Stimulated activated CD8-positive, alpha-beta memory T cell treated with anti-CD3 and anti-CD28 coated beads, Interleukin-12 subunit alpha, Interleukin-12 subunit beta, amount 100 ng/mL, for 4 hours (primary cell): Measurements from ENCODE around the gene DNAAF3.
"Not testable (repeated sequence)": the region's sequence is repeated elsewhere in the genome, so short reads cannot be mapped to it uniquely, and the experiment has no call there.

Source experiments
- DNase-seq: peaks from one replicate; pipeline ENCODE4 v3.0.0-alpha.2; 2020; ENCODE audit warnings: low read depth

The DNAAF3 gene

DNA sequence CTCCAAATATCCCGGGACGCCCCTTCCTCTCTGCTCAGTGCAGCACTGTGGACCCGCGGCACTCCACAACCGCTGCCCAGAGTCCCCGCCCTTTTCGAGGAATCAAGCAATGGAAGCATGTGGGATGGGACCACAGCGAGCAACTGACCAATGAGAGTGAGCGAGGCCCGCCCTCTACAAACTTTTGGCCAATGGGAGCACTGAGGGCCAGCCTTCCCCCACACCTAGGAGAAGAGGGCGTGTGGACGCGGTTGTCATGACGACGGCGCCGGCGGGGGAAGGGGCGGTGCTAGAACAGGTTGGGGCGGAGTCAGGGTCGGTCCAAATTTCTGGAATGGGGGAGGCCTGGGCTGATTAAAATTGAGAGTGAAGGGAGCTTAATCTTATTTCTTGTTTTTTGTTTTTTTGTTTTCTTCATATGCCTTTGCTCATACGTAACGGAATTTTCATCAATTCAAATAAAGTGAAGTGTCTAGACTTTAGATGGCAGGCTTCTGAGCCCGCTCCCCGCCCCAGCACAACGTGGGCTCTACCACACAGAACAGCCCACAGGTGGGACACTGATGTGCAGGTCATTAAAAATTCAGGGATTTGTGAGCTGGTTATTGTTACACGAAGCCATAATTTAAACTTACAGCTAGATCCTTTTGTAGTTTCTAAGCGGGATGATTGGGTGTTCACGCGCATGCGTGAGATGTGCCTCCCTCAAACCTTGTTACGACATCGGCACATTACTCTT, at the start of gene DNAAF3:
Gene DNAAF3, minus strand, starts transcription at position 84 of the 739 bp plus-strand sequence. CDS start 200 bp downstream, outside the sequence.
- DNase-seq = no peak

DNA sequence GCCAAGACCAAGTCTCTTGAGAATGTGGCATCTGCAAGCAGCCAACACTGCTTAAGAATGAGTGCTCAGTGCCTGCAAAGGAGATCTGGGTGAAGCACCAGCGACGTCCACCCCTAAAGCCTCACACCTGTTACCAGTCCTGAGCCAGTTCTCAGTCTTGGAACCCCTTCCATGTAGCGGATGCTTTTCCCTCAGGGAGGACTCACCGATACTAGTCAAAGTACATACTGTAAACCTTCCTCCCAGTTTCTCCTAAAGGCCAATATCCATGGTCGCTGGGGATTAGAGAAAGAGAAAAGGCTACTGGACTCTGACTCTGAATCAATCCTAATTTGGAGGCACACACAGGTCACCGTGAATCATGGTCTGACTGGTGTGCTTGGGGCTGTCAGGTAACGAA, 47.1 kb upstream of the DNAAF3 start:
- no peak for DNase-seq

DNA sequence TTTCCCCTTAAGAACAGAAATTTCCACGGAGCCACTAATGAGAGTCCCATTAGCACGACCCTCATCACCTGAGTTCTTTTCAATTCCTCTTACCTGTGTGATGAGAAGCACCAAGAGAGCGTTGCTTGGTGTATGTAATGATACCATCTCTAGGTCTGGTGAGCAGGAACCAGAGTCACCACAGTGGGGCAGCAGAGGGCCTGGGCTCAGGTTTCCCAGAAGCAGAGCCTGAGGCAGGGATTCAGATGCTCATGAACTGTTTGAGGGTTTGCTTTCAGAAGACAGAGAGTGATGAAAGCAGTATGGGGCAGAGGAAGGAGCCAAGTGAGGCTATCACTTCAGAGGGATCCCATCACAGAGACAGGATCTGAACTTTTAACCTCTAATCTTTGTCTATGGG, 46.0 kb upstream of the DNAAF3 start:
- DNase-seq = no peak

DNA sequence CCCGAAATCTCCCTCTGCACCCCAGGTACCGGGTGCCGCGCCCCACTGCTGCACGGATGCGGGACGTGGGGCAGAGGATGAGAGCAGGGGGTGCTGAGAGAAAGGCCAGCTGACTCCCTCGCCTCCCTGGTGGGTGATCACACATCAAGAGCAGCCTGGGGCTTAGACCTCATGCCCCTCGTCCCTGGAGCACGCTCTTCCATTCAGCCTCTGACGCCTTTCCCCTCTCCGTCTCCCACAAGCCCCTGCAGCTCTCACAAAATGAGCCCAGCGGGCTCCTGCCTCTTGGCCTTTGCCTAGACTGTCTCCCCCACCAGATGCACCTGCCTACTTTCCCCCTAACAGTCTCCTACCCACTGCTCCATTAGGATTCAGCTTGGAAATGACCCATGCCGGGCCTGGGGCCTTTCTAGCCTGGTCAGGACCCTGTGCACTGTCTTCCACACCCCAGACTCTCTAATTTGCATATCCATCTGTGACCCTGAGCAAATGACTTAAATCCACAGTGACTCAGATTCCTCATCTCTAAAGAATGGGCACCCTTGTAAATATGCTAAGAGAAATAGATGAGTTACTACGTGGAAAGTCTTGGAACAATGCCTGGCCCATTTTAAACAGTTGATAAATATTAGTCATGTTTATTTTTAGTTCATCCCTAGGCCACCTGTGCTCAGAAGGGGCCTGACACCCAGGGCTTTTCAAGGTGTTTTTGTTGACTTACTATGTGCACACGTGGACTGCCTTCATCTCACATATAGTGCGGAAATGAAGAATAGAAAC, 43.5 kb upstream of the DNAAF3 start:
- no peak for DNase-seq

DNA sequence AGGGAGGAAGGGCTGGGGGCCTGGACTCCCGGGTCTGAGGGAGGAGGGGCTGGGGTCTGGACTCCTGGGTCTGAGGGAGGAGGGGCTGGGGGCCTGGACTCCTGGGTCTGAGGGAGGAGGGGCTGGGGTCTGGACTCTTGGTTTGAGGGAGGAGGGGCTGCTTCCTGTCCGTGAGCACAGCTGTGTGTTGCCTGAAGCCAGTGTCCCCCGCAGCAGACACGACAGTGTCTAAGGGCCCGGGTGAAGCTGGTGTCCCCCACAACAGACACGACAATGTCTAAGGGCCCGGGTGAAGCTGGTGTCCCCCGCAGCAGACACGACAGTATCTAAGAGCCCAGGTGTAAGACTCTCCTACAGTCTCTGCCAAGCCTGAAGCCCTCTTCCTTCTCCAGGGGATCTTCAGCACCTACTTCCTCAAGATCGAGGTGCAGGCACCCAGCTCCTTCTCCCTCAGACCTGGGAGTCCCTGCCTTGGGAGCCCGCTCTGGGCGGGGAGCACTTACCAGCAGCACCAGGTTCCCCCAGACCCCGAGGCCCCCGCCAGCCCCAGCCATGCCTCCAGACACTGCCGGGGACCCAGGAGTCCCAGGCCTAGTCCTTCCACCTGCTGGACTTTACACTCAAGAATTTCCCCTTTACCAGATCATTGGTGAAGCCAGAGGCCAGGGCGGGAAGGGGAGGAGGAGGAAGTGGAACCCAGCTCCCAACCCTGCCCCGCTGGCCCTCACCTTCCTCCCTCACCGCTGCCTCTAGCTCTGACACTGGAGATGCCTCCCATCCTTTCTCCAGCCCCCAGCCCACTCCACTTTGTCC, 42.7 kb upstream of the DNAAF3 start, which contains the start of gene PTPRH:
Gene PTPRH, minus strand, starts transcription at position 622 of the 813 bp plus-strand sequence. Its CDS starts 68 bp downstream, at position 554.
- DNase-seq = no peak

DNA sequence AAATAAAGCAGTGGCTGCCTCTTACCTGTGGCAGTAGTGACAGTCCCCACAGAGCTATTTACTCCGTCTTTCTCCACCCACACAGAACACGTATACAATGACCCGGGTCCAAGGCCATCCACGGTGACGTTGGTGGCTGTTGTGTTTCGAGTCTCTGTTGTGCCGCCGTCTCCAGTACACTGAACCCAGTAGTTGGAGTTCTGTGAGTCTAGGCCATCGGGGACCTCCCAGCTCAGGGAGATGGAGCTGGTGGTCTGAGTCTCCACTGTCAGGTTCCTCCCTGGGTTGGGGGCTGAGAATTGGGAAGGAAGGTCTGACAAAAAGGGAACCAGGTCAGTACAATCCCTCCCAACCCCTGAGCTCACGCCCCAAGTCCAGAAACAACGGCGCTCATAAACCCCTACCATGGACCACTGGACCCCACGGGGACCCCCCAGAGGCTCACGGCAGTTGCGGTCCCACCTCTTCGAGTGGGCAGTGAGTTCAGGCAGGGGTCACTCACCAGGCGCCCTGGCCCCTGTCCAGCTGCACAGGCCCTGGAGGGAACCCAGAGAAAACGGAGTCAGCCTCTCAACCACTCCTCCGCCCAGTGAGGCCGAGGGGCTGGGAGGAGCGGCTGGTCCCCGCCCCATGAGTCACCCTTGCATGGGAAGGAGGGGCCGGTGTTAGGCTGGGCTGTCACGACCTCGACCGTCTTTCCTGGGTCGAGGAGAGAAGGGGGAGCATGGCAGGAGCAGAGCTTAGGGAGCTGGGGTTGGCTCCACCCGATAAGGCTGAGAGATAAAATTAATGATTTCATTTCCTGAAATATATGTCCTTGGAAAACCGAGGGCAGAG, 40.5 kb upstream of the DNAAF3 start:
- peak; percentile 19 for DNase-seq

DNA sequence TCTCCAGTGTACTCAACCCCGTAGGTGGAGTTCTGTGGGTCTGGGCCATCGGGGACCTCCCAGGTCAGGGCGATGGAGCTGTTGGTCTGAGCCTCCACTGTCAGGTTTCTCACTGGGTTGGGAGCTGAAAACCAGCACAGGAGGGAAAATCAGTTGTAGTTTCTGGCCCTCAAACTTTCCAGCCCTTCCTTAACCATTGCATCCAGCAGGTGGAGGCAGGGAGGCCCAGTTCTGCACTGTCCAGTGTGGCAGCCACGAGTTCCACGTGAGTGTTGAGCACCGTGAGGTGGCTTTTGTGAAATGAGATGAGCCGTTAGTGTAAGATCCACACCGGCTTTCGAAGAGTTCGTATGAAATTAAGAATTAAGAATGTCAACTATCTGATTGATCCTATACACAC, 35.8 kb upstream of the DNAAF3 start:
- DNase-seq = not testable (repeated sequence)

DNA sequence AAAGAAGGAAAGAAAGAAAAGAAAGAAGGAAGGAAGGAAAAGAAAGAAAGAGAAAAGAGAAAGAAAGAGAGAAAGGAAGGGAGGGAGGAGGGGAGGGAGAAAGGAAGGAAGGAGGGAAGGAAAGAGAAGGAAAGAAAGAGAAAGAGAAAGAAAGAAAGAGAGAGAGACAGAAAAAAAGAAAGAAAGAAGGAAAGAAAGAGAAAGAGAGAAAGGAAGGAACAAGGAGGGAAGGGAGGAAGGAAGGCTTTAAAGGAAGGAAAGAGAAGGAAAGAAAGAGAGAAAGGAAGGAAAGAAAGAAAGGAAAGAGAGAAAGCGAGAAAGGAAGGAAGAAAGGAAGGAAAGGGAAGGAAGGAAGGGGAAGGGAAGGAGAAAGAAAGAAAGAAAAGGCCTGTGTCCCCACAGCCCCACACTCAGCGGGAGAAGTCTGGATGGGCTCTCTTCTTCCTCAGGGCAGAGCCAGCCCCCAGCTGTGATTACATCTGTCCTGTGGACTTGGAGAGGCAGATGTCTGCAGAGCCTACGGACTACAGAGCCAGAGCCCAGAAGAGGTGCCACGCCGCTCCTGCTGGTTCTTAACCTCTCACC, 33.3 kb upstream of the DNAAF3 start:
- no peak for DNase-seq

DNA sequence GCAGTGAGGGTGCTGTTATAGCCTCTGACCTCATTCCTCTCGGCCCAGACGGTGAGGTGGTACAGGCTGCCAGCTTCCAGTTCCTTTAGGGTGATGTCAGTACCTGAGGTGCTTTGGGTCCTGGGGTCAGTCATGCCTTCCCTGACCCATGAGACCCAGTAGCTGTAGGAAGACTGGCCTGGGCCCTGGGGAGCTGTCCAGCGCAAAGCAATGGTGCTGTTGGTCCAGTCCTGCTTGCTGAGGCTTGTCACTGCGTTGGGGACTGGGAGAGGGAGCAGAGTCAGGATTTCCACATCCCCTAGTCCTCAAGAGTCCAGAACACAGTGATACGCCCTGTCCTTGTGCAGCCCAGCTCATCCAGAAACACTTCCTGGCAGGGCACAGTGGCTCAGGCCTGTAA, 32.2 kb upstream of the DNAAF3 start:
- DNase-seq = no peak

DNA sequence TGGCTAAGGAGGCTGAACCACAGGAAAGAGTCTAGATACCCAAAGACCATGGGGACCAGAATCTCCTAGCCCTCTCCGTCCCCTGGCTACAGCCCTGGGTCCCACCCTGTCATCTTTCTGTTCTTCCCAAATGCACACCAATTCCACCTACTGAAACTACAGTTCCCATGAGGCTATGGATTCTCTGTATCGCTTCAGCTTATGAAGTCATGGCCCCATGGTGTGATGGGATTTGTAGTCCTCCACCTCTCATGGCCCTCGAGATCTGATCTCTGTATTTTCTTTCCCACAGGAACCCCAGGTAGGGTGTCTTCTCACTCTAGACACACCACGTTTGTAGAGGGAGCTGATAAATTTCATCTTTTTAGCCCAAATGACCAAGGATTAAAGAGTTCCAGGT, 31.1 kb upstream of the DNAAF3 start:
- DNase-seq = no peak

DNA sequence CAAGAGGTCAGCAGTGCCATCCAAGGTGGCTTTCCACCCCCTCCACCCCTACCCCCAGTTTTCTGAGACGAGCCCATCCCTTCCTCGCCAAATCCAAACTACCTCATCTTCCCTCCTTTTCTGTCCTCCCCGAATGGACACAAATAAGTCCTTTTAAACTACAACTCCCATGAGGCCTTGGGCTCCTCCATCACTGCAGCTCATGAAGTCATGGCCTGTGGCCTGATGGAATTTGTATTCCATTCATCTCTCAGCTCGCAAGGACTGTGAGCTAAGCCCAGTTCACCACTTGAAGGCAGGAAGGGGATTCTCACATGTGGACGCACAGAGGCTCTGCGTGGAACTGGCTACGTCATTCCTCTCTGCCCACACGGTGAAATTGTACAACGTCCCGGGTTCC, 30.4 kb upstream of the DNAAF3 start:
- DNase-seq = no peak

DNA sequence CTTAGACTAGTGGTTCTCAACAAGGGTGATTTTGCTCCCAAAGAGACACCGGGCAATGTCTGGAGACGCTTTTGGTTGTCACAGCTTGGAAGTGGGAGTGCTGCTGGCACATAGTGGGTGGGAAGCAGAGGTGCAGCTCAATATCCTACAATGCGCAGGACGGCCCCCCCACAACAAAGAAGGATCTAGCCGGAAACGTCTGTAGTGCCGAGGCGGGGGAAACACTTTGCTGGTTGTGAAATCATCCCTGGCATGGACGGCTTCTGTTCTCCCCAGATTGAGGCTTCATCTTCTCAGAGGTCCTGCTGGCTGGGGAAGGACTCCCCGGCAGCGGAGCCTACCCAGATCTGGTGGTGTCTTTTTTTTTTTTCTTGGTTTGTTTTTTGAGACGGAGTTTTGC, 27.1 kb upstream of the DNAAF3 start:
- no peak for DNase-seq

DNA sequence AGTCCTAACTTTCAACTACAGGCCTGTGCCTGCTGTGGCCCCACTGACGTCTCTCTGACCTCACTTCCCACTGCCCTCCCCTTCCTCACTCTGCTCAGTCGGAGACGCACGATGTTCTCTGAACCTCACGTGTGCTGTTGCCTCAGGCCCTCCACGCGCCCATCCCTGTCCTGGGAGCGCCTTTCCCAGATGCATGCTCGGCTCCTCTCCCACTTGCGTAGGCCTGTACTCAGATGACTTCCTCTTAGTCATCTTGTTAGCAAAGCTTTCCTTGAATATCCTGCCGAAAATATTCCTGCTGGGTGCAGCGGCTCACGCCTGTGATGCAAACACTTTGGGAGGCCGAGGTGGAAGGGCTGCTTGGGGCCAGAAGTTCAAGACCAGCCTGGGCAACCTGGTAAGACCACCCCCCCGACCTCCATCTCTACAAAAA, 23.0 kb upstream of the DNAAF3 start:
- DNase-seq = no peak

DNA sequence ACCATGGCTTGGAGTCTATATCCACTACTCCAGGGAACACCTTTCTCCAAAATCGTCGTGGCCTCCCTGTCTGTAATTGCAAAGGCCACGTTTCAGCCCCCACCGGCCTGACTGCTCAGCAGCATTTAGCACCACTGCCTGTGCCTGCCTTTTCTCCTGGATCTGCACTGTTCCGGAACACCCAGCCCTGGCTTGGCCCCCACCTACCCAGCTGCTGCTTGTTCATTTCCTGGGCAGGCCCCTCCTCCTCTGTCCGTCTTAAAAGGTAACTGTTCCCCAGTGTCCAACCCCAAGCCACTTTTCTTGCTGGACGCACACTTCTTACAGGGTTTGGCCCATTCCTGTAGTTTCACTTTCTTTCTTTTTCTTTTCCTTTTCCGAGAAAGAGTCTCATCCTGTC, 22.2 kb upstream of the DNAAF3 start:
- no peak for DNase-seq

DNA sequence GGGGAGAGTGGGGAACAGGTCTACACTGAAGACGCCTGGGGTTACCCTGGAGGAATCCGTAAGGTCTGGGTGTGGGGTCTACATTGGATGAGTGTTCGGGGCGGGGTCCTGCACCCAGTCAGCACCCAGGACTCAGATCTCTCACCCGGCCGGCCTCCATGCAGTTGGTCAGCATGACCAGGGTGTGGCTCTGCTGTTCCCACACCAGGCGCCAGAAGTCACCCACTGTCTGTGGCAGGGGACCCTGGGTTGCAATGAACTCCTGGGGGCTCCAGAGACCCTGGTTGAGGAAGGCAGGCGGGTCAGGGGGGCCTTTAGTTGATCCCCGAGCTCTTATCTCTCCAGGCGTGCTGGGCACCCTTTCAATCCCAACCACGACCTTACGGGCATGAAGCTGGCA, 19.7 kb upstream of the DNAAF3 start:
- DNase-seq = no peak

DNA sequence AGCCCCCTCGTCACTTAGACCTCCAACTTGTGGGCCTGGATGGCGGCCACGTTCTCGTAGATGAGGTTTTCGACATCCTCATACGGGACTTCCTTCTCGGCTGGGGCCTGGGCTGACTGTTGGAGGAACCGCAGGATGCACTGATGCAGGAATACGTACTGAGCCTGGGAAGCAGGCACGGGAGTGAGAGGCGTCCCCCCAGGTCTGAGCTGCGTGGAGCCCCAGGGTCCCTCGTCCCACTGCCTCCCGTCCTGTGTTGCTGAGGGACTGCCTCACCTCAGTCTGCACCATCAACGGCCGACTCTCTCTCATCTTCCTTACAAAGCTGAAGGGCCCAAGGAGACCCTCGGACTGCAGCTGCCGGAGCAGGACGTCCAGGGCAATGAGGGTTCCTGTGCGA, 15.3 kb upstream of the DNAAF3 start:
- DNase-seq = no peak

DNA sequence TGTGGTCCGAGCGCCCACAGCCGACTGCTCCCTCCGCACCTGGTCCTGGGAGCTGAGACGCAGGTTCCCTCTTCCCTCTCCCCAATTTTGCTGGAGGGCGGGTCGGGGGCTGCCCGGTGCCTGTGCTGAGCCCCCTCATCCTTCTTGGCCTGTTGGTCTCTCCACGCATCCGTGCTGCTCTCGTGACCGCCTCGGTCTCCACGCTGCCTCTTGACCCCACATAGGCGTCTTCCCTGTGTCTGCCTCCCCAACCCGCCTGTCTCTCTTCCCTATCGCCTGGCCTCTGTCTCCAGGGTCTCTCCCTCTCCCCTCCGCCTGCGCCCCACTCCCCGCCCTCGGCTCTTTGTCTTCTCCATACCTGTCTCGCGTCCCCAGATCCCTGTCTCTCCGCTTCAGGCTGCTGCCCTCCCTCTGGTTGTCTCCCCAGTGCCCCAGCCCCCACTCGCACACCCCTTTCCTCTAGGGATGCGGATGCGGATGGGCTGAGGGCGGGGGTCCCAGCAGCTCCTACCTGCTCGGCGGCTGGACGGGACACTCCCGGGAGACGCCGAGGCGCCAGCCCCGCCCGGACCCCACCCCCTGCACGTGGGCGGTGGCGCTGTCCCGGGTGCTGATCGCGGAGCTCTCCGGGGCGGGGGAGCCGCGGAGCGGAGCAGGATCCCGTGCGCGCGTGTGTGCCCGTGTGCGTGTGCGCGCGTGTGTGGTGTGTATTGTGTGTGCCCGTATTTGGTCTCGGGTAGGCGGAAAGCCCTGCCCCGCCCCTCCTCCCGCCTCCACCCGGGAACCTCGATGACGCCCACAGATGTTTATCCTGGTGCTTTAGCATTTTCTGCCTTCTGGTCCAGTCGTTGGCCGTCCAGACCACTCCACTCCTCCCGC, 13.4 kb upstream of the DNAAF3 start, which contains the start of gene SYT5:
Gene SYT5, minus strand, starts transcription at position 684 of the 879 bp plus-strand sequence. CDS start 1,248 bp downstream, outside the sequence.
- DNase-seq = no peak

DNA sequence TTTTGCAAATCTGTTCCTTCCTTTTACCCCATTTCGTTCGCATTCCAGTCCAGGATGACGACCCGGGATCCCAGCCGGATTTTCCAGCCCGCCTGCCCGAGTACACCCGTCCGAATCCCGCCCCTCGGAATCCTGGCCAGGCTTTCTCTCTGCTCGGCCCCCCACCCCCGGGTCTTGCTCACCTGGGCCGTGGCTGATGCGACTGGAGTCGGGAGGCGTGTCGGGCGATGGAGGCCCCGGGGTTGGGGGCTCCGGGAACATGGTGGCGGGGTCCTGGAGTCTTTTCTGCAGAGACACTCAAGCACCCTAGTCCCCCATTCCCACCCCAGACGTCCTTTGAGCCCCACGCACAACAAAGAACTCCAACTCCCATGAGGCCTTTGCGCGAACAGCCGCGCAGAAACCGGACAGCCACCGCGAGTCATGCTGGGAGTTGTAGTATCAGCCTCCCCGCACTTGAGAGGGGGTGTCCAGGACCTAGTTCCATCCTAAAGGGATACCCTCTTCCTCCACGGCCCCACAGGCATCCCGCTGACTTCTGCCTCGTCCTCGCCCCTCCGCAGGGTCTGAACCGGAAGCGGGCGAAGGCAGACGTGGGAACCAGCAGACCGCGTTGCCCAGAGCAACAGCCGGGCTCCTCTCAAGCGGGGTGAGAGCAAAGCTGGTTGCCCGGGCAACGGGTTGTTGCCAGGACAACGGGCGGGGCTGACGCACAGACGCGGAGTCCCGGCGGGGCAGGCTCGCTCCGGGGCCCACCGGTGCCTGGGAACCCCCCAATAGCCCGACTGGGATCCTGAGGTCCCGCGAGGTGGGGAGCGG, 12.6 kb upstream of the DNAAF3 start:
- peak; percentile 86 for DNase-seq

DNA sequence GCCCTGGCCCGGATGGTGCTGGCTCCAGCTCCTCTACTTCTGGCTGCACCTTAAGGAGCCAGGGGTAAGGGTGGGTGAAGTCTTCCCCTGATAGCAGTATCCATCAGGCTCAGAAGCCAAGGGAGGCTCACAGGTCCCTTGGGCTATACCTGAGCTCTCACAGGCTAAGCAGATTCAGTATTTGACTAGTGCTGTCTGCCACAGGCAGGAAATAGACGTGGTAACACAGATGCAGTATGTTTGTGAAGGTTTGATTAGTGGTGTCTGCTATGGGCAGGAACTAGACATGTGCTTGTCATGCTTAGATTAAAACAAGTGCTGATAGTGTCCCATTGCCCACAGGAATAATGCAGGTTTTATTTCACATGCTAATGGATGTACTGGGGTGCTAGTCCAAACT, 9.7 kb upstream of the DNAAF3 start:
- no peak for DNase-seq
